Stimulated activated effector memory CD8-positive, alpha-beta T cell treated with anti-CD3 and anti-CD28 coated beads, Interleukin-12 subunit alpha, Interleukin-12 subunit beta, amount 100 ng/mL, for 72 hours (primary cell): ENCODE data around the gene GRIK2.

Source experiments
- ATAC-seq: fragments of 150-1000 bp; cut with Tn5 transposase; 2 replicates; pipeline ENCODE4 v1.10.0; 2021
- DNase-seq, 2 donors: peaks; one replicate each; pipeline ENCODE4 v3.0.0; 2021 to 2022; ENCODE audit warnings: low spot score in 2 of 2
- H3K27ac Mint-ChIP-seq: one replicate; pipeline ENCODE4 v1.8.0; 2022; ENCODE audit warnings: mild to moderate bottlenecking, mixed read lengths
- H3K36me3 Mint-ChIP-seq: one replicate; pipeline ENCODE4 v1.8.0; 2022; ENCODE audit warnings: mild to moderate bottlenecking, mixed read lengths
- H3K4me1 Mint-ChIP-seq: one replicate; pipeline ENCODE4 v1.8.0; 2022; ENCODE audit warnings: mixed read lengths
- H3K4me3 Mint-ChIP-seq: one replicate; pipeline ENCODE4 v1.8.0; 2022; ENCODE audit warnings: mild to moderate bottlenecking, mixed read lengths
- H3K9me3 Mint-ChIP-seq: one replicate; pipeline ENCODE4 v1.8.0; 2022; ENCODE audit warnings: mixed read lengths

GRIK2 gene

GRCh38 chr6:101956961-101957360 lies 563.5 kb downstream of the GRIK2 start:
- no peak for DNase-seq
- no peak overlapping the region for H3K27ac Mint-ChIP-seq
- no peak for ATAC-seq
- H3K36me3 Mint-ChIP-seq: no peaks in the 10 kb centered on the region
- H3K9me3 Mint-ChIP-seq: peaks cover 3% of the 10 kb centered on the region
- H3K4me1 Mint-ChIP-seq: no peaks in the 10 kb centered on the region
- H3K4me3 Mint-ChIP-seq: no peak overlapping the region

- Mint-ChIP-seq H3K27ac (no peak overlapping the region), H3K4me1 (no peaks in the 10 kb centered on the region)
Observed at GRCh38 chr6:101961357-101961756, 567.8 kb downstream of the GRIK2 start.

GRCh38 chr6:101980924-101981323 lies 587.4 kb downstream of the GRIK2 start:
- Mint-ChIP-seq H3K4me1 (no peaks in the 10 kb centered on the region), H3K4me3 (no peak overlapping the region), H3K27ac (no peak overlapping the region), H3K36me3 (no peaks in the 10 kb centered on the region), H3K9me3 (peaks cover 9% of the 10 kb centered on the region)
- DNase-seq (no peak), ATAC-seq (no peak)

More at GRCh38 chr6:101961357-101961756, 567.8 kb downstream of the GRIK2 start:
- ATAC-seq (peak; percentile 37), DNase-seq (no peak)
- H3K9me3 Mint-ChIP-seq: no peaks in the 10 kb centered on the region
- no peak overlapping the region for H3K4me3 Mint-ChIP-seq
- no peaks in the 10 kb centered on the region for H3K36me3 Mint-ChIP-seq

GRCh38 chr6:101986476-101986875 lies 593.0 kb downstream of the GRIK2 start:
- H3K4me1 Mint-ChIP-seq: no peaks in the 10 kb centered on the region
- no peak overlapping the region for H3K4me3 Mint-ChIP-seq
- DNase-seq (no peak), ATAC-seq (peak; percentile 53)
- H3K36me3 Mint-ChIP-seq: no peaks in the 10 kb centered on the region
- H3K27ac Mint-ChIP-seq: no peak overlapping the region
- H3K9me3 Mint-ChIP-seq: peaks cover 2% of the 10 kb centered on the region

- Mint-ChIP-seq H3K27ac (no peak overlapping the region), H3K4me1 (no peaks in the 10 kb centered on the region), H3K4me3 (no peak overlapping the region), H3K9me3 (no peaks in the 10 kb centered on the region), H3K36me3 (no peaks in the 10 kb centered on the region)
- DNase-seq (no peak), ATAC-seq (no peak)
Observed at GRCh38 chr6:101992286-101992685, 598.8 kb downstream of the GRIK2 start.

- DNase-seq (no peak), ATAC-seq (no peak)
- Mint-ChIP-seq H3K36me3 (no peaks in the 10 kb centered on the region), H3K4me3 (no peak overlapping the region), H3K9me3 (peaks cover 4% of the 10 kb centered on the region), H3K4me1 (no peaks in the 10 kb centered on the region), H3K27ac (no peak overlapping the region)
Observed at GRCh38 chr6:101994521-101994920, 601.0 kb downstream of the GRIK2 start.

GRCh38 chr6:102015431-102015830 lies 621.9 kb downstream of the GRIK2 start:
- DNase-seq: no peak
- no peaks in the 10 kb centered on the region for H3K36me3 Mint-ChIP-seq
- ATAC-seq: no peak
- H3K9me3 Mint-ChIP-seq: peaks cover 9% of the 10 kb centered on the region
- no peak overlapping the region for H3K27ac Mint-ChIP-seq
- no peak overlapping the region for H3K4me3 Mint-ChIP-seq
- H3K4me1 Mint-ChIP-seq: no peaks in the 10 kb centered on the region

- ATAC-seq: no peak
- Mint-ChIP-seq H3K27ac (no peak overlapping the region), H3K4me3 (no peak overlapping the region), H3K9me3 (peaks cover 12% of the 10 kb centered on the region), H3K4me1 (no peaks in the 10 kb centered on the region), H3K36me3 (no peaks in the 10 kb centered on the region)
- DNase-seq: no peak
Observed at GRCh38 chr6:102022281-102022680, 628.8 kb downstream of the GRIK2 start.

GRCh38 chr6:102022803-102023202 lies 629.3 kb downstream of the GRIK2 start:
- ATAC-seq: no peak
- Mint-ChIP-seq H3K9me3 (peaks cover 12% of the 10 kb centered on the region), H3K4me3 (no peak overlapping the region), H3K4me1 (no peaks in the 10 kb centered on the region), H3K36me3 (no peaks in the 10 kb centered on the region), H3K27ac (no peak overlapping the region)
- no peak for DNase-seq

- Mint-ChIP-seq H3K9me3 (peaks cover 12% of the 10 kb centered on the region), H3K4me1 (no peaks in the 10 kb centered on the region), H3K27ac (no peak overlapping the region), H3K4me3 (no peak overlapping the region), H3K36me3 (no peaks in the 10 kb centered on the region)
- no peak for ATAC-seq
- DNase-seq: no peak
Observed at GRCh38 chr6:102023977-102024657, 630.6 kb downstream of the GRIK2 start.

- ATAC-seq (no peak), DNase-seq (no peak)
- Mint-ChIP-seq H3K4me3 (no peak overlapping the region), H3K4me1 (no peaks in the 10 kb centered on the region), H3K9me3 (peaks cover 20% of the 10 kb centered on the region), H3K27ac (no peak overlapping the region), H3K36me3 (no peaks in the 10 kb centered on the region)
Observed at GRCh38 chr6:102026649-102027048, 633.1 kb downstream of the GRIK2 start.

GRCh38 chr6:102028176-102028575 lies 634.7 kb downstream of the GRIK2 start:
- ATAC-seq (no peak), DNase-seq (no peak)
- no peaks in the 10 kb centered on the region for H3K4me1 Mint-ChIP-seq
- no peak overlapping the region for H3K4me3 Mint-ChIP-seq
- H3K27ac Mint-ChIP-seq: no peak overlapping the region
- H3K9me3 Mint-ChIP-seq: peaks cover 16% of the 10 kb centered on the region
- no peaks in the 10 kb centered on the region for H3K36me3 Mint-ChIP-seq

- H3K27ac Mint-ChIP-seq: no peak overlapping the region
- H3K36me3 Mint-ChIP-seq: no peaks in the 10 kb centered on the region
- ATAC-seq (no peak), DNase-seq (no peak)
- H3K9me3 Mint-ChIP-seq: peaks cover 10% of the 10 kb centered on the region
- no peaks in the 10 kb centered on the region for H3K4me1 Mint-ChIP-seq
- no peak overlapping the region for H3K4me3 Mint-ChIP-seq
Observed at GRCh38 chr6:102038964-102039363, 645.5 kb downstream of the GRIK2 start.

GRCh38 chr6:102039441-102039840 lies 645.9 kb downstream of the GRIK2 start:
- Mint-ChIP-seq H3K9me3 (peaks cover 10% of the 10 kb centered on the region), H3K4me3 (no peak overlapping the region), H3K27ac (no peak overlapping the region), H3K36me3 (no peaks in the 10 kb centered on the region), H3K4me1 (no peaks in the 10 kb centered on the region)
- no peak for DNase-seq
- no peak for ATAC-seq

GRCh38 chr6:102051001-102051400 lies 657.5 kb downstream of the GRIK2 start:
- H3K4me3 Mint-ChIP-seq: no peak overlapping the region
- peaks cover 9% of the 10 kb centered on the region for H3K9me3 Mint-ChIP-seq
- H3K4me1 Mint-ChIP-seq: no peaks in the 10 kb centered on the region
- no peak for ATAC-seq
- no peak for DNase-seq
- H3K27ac Mint-ChIP-seq: no peak overlapping the region
- H3K36me3 Mint-ChIP-seq: no peaks in the 10 kb centered on the region

GRCh38 chr6:102051720-102052119 lies 658.2 kb downstream of the GRIK2 start:
- Mint-ChIP-seq H3K9me3 (peaks cover 8% of the 10 kb centered on the region), H3K36me3 (no peaks in the 10 kb centered on the region), H3K4me1 (no peaks in the 10 kb centered on the region), H3K27ac (no peak overlapping the region), H3K4me3 (no peak overlapping the region)
- ATAC-seq (no peak), DNase-seq (no peak)

- no peaks in the 10 kb centered on the region for H3K36me3 Mint-ChIP-seq
- no peak overlapping the region for H3K27ac Mint-ChIP-seq
Observed at GRCh38 chr6:102064142-102064541, 670.6 kb downstream of the GRIK2 start.

More at GRCh38 chr6:102064142-102064541, 670.6 kb downstream of the GRIK2 start:
- ATAC-seq: no peak
- H3K4me3 Mint-ChIP-seq: no peak overlapping the region
- no peak for DNase-seq
- no peaks in the 10 kb centered on the region for H3K4me1 Mint-ChIP-seq
- H3K9me3 Mint-ChIP-seq: peaks cover 8% of the 10 kb centered on the region
